PFSK-1 (cell line): Measurements from ENCODE around the gene LAGE3.

Source experiments
- FOXP2 ChIP-seq: optimal IDR thresholded peaks from 2 replicates; pipeline ENCODE3; 2011; ENCODE audit warnings: borderline replicate concordance, control low read depth, inconsistent platforms; ENCODE audit not compliant: insufficient read depth; ENCODE audit errors: extremely low read length, extremely low read depth
- POLR2AphosphoS5 ChIP-seq: IDR thresholded peaks from 2 replicates; pipeline ENCODE4 v1.6.1; 2012; ENCODE audit warnings: low read depth, mild to moderate bottlenecking, control low read depth, low read length, moderate library complexity
- REST ChIP-seq, 2 experiments: IDR thresholded peaks; 2 replicates each; pipeline versions ENCODE4 v1.6.1 to v1.8.0; 2011 to 2012; ENCODE audit warnings: low read depth in 2 of 2, low read length in 2 of 2, control low read depth in 1 of 2, inconsistent platforms in 1 of 2, mild to moderate bottlenecking in 1 of 2, moderate library complexity in 1 of 2; ENCODE audit not compliant: insufficient read depth in 1 of 2
- SIN3A ChIP-seq: IDR thresholded peaks from 2 replicates; pipeline ENCODE4 v1.6.1; 2012; ENCODE audit warnings: mild to moderate bottlenecking, low read length, moderate library complexity, borderline replicate concordance; ENCODE audit not compliant: insufficient read depth
- TAF1 ChIP-seq: IDR thresholded peaks from 2 replicates; pipeline ENCODE4 v1.6.1; 2012; ENCODE audit warnings: low read length, control low read depth, borderline replicate concordance; ENCODE audit not compliant: insufficient read depth

LAGE3 gene

GRCh38 chrX:154482786-154483185 is 3.7 kb upstream of the LAGE3 start:
- TF ChIP-seq REST (IDR thresholded peaks at IDR 0.05; ENCODE audit: insufficient read depth in 1 of 2, low read depth in 2 of 2, low read length in 2 of 2), result no peak
- TF ChIP-seq POLR2AphosphoS5, result no peak
- TF ChIP-seq TAF1, result no peak
- TF ChIP-seq SIN3A, result no peak
- no peak for TF ChIP-seq FOXP2

- TF ChIP-seq TAF1, result no peak
- TF ChIP-seq SIN3A, result no peak
- TF ChIP-seq REST (IDR thresholded peaks at IDR 0.05; ENCODE audit: insufficient read depth in 1 of 2, low read depth in 2 of 2, low read length in 2 of 2), result no peak
- TF ChIP-seq POLR2AphosphoS5, result no peak
- no peak for TF ChIP-seq FOXP2
Observed at GRCh38 chrX:154481911-154482601, 3.0 kb upstream of the LAGE3 start.

GRCh38 chrX:154481195-154481594 is 2.1 kb upstream of the LAGE3 start:
- TF ChIP-seq REST (IDR thresholded peaks at IDR 0.05; ENCODE audit: insufficient read depth in 1 of 2, low read depth in 2 of 2, low read length in 2 of 2) (no peak), FOXP2 (no peak), POLR2AphosphoS5 (no peak), SIN3A (no peak), TAF1 (no peak)

GRCh38 chrX:154477891-154478477 is 1.1 kb downstream of the LAGE3 start:
- TF ChIP-seq POLR2AphosphoS5 (no peak), TAF1 (no peak), REST (IDR thresholded peaks at IDR 0.05; ENCODE audit: insufficient read depth in 1 of 2, low read depth in 2 of 2, low read length in 2 of 2) (no peak), SIN3A (no peak), FOXP2 (no peak)
